CD4-positive, alpha-beta T cell treated with Interleukin-15 for 4 hours (primary cell): ENCODE data around the gene IFRD2.
A peak's percentile ranks its signal among the peaks of the same experiment; 100 is the strongest.
"Not testable (repeated sequence)": the region's sequence is repeated elsewhere in the genome, so short reads cannot be mapped to it uniquely, and the experiment has no call there.

Experiments
- DNase-seq: peaks from one replicate; pipeline ENCODE4 v3.0.0-alpha.2; 2020; ENCODE audit warnings: low spot score

The IFRD2 gene

GRCh38 chr3:50324351-50325112, 32.3 kb upstream of the IFRD2 start:
- peak; percentile 59 for DNase-seq

DNA sequence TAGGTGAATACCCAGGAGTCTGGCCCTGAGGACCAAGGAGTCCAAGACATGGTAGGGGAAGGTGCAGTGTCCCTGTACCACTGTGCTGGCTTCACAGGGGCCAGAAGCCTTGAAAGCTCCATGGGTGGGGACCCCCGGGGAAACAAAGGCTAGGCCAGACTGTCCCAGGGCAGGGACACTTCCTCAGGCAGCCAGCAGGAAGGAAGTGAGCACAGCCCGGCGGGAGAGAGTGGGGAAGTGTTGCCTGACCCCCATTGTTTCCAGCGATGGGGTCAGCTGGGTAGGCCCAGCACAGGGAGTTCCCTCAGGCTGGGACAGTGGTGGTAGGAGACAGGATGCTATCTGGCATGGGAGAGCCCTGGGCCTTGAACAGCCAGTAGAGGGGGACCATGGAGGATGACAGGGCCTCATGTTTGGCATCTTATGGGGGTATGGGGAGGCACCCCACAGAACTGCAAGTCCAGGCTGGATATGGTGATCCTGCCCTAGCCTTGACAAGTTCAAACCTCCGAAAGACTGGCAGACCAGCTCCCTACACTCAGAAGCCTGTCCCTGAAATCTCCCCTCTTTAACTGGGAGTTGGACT, 31.5 kb upstream of the IFRD2 start:
- DNase-seq, result no peak

DNA sequence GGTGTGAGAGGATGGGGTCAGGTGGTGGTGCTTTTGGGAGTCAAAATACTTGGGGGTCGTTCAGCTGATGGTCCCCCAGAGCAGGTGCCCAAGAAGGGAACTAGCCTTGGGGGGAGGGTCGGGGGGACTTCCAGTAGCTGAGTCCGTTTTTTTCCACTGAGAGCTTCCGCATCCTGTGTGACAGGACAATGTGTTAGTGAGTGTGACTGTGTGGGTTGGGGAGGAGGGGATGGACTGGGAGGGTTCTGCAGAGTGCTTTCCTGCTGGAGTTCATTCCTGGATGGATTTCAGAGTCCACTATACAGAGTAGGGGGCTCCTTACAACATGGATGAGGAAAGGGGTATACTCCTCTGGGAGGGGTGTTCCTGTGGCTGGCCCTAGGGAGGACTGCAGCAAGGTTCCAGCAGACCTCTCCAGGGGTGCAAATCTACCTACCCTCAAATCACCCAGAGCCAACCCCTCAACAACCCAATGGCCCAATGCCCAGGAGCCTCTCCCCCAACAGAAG, 30.9 kb upstream of the IFRD2 start:
- DNase-seq, result no peak

- DNase-seq, result no peak
Observed at GRCh38 chr3:50322386-50323091, 30.3 kb upstream of the IFRD2 start, which contains the start of gene HYAL2. HYAL2 (minus strand) TSS chr3:50322745; CDS start chr3:50320489, 2,256 bp downstream.

DNA sequence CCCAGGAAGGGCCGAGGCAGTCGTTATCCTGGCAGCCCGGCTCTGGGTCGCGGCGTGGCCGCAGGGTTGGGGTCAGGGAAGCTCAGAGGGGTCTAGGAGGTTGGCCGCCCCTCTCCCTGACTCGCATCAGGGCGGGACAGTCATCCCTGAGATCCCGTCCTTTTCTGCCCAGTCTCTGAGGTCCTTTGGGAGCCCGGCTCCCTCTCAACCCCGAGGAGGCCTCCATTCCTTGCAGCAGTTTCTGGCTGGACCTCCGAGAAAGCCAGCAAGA, 29.8 kb upstream of the IFRD2 start:
- no peak for DNase-seq

DNA sequence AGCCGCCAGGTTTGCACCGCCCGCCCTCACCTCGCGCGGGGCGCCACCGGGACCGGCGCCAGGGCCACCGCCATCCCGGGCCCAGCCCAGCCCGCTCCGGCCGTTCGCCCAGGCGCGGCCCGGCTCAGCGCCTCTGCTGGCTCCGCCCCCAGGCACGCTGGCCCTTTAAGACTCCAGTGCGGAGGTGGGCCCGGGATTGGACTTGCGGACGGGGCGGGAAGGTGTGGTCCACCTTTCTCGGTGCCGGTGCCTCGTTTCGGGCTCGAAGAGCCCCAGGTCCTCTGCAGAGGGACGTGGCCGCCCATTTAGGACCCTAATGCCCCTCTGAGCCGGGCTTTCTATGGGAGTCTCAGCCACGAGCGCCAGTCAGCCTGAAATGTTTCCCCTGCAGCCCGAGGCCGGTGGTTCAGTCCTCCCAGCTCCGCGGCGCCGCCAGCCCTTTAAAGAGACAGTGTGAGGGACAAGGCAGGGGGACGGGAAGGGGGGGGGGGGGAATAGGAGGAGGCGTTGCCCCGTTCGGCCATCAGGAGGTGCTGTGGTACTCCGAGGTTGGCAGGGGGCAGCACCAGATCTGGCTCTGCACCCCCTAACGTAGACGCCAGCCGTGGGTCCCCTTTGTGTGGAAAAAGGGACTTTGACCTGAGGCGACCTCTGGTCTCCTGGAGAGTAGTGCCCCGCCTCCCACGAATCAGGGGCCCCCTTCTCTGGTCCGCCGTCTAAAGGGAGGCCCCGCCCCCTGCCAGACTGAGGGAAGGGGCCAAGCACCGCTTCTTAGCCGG, 29.3 kb upstream of the IFRD2 start:
- DNase-seq, result peak; percentile 78

DNA sequence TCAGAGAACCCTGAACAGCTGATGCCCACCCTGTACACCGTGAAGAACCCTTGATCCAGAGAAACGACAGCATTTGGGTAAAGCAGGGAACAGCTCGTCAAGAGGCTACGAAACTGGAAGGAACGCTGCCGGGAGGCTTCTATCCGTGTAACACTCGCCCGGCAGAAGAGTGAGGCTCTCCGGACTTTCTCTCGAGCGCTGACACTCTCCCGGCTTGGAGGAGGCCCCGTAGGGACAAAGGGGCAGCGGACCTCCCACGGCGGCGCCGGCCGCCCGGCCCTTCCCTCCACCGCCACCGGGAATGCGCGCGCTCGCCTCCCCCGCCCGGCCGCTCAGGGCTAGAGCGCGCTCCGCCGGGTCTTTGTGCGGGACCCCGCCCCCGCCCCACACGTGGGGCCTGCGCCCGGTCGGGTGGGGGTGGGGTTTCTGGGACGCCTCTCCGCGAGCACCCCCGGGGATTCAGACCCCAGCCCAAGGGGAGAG, 28.7 kb upstream of the IFRD2 start:
- peak; percentile 49 for DNase-seq

DNA sequence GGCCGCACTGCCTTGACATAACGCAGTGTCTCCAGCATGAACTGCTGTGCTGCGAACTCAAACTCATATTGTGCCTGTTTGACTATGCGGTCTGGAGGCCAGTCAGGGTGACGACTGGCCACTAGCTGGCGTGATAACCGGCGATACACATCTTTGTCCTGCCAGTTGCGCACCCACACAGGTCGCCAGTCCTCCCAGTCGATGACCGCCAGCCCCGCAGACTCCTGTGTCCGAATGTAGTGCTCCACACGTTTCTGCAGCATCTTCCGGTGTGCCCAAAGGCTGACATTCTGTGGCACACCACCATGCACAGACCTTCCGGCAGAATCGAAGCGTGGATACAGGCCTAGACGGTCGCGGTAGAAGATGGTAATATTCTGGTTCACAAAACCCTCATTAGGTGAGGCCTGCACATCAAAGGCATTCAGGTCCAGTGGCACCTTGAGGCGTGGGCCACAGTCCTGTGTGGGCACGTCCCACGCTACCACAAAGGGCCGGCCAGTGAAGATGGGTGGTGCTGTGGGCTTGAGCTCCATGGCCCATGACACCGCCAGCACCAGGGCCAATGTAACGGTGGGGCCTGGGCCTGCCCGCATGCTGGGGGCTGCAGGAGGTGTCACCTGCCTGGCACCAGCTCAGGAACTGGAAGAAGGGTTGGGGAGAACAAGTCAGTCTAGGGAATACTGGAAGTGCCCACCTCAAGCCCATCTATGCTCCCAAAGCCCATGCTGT, 27.8 kb upstream of the IFRD2 start:
- no peak for DNase-seq

DNA sequence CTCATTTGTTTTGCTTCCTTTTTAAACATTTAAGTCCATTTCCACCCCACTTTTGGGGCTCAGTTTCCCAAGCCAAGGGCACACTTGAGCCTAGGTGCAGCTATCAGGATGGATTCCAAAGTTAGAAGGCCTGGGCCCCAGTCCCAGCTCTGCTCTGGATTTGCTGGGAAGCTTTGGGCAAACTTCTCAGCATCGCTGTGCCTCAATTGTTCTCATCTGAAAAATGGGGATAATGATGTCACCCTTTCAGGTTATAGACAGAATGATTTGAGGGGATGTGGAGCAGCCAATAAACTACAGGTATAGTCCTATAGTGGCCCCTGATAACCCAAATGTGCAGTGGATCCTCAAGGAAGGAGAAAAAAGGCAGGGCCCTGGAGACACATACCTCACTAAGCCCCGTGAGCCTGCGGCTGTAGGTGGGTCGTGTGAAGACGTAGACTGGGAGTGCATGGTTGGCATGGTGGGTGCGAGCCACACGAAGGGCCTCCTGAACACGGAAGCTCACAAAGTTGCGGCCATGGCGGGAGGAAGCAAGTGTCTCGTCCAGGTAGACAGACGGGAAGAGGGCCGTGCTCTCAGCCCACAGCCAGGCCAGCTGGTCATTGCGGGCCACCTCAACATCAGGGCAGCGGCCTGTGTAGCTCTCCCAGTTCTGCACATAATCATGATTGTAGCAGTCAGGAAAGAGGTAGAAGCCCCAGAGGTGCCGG, 27.1 kb upstream of the IFRD2 start:
- no peak for DNase-seq

DNA sequence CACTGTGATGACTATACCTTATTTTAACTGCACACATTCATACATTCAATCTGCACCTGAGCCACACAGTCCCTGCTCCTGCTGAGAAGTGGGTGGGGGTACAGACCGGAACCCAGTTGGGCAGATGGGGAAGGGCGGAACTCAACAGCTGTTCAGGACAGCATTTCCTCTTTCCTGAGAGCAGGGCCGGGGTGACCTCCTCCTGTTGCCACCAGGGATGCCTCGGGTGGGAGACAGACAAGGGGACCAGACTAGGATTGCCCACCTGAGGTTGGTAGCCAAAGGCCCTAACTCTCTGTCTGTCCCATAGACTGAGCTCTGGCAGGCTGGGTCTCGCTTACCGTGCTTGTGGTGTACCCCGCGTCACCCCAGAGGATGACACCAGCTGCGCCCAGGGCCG, 26.4 kb upstream of the IFRD2 start:
- no peak for DNase-seq

GRCh38 chr3:50318163-50318562, 25.9 kb upstream of the IFRD2 start:
- DNase-seq, result no peak

DNA sequence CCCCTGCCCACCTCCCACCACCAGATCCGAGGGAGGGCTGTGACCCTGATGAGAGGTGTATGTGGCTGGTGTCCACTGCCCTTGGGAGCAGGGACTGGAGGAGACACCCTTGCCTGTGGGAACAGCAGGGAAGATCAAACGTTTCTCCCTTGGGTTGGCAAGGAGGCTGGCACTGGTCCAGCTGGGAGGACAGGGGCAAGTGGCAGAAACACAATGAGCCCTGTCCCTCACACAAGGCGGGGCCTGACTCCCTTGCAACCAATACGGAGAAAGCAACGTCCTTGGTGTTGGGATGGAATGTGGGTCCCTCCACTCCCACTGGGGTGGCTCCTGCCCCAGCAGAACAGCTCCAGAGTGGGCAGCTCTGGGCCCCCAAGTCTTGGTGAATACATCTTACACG, 25.1 kb upstream of the IFRD2 start:
- DNase-seq, result no peak

DNA sequence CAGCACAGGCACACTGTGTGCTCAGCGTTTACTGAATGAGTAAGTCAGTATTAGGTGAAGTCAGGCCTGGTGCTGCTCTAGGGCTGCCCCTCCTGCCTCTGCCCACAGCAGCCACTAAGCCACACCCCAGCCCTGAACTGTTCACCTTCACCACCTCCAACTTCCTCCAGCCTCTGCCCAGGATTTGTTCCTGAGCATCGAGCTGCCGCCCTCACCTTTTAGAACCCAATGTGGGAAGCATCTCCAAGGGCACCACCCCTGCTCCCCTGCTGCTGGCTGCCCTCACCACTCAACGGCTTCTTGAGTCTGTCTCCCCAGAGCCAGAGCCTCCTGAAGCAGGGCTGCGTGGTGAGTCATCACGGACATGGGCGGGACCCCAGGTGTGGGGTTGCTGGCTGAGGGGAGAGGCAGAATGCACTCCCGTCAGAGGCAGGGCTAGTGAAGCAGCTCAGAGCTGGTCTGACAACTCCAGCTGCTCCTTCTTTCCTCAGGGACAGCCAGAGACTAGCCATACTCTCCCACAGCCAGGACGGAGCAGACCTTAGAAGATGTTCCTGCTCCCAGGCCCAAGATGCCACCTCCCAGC, 24.5 kb upstream of the IFRD2 start:
- DNase-seq, result peak; percentile 87

GRCh38 chr3:50314816-50315215, 22.6 kb upstream of the IFRD2 start:
- no peak for DNase-seq

DNA sequence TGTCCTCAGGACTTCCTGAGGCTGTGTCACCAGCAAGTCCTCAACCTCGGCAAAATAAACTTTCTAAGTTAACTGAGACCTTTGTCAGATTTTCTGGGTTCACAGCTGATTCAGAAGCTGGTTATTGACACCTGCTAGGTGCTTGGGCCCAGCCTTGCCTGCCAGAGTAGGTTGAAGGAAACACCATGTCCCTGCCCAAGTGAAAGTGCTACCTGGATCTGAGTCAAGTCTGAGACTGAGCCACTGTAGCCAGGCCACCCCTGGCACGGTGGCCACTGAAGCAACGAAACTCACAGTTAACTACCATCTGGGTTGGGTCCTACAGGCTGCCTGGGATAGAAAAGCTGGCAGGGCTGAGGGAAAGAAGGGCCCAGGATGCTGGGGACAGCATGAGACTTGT, 22.1 kb upstream of the IFRD2 start:
- no peak for DNase-seq

DNA sequence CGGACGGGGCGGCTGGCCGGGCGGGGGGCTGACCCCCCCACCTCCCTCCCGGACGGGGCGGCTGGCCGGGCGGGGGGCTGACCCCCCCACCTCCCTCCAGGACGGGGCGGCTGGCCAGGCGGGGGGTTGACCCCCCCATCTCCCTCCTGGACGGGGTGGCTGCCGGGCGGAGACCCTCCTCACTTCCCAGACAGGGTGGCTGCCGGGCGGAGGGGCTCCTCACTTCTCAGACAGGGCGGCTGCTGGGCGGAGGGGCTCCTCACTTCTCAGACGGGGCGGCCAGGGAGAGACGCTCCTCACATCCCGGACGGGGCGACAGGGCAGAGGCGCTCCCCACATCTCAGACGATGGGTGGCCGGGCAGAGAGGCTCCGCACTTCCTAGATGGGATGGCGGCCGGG, 19.8 kb upstream of the IFRD2 start:
- not testable (repeated sequence) for DNase-seq

GRCh38 chr3:50304601-50305000, 12.4 kb upstream of the IFRD2 start:
- DNase-seq, result no peak

DNA sequence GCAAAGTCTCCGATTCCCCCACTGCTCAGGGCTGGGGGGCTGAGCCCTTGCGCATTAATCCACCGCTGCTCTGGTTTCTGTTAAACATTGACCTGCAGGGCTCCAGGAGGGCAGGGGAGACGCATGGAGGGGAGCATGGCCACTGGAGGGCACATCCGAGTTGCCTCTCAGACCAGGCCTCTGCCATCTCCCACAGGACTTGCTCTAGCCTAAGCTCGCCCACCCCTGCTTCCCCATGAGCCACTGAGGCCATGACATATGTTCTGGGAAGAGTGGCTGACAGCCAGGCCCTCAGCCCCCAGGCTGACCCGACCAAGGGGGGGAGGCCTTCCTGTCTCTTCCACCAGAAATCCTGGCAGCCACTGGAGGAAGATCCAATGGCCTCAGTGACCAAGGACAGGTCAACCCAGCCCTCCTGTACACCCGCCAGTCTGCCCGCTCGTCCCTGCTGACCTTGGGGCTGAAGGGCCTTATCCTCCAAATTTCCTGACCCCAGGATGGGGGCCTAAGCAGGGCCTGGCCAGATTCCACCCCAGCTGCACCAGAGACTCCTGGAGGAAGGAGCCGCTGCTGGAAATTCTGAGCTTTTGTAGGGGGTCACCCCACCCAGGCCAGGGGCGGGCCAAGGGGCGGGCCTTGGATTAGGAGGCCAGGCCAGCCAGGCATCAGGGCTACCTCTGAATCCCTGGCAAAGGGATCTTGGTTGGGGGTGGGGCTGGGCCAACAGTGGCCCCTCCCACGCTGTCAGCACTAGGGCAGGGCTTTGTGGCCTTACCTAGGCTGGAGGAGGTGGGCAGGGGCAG, 11.0 kb upstream of the IFRD2 start, which contains the start of gene HYAL1:
Gene HYAL1 (minus strand): TSS at position 562 of the 803 bp plus-strand sequence. CDS start 618 bp downstream, outside the sequence.
- no peak for DNase-seq
